ENCODE measurements around the gene IGF2R.

DNA sequence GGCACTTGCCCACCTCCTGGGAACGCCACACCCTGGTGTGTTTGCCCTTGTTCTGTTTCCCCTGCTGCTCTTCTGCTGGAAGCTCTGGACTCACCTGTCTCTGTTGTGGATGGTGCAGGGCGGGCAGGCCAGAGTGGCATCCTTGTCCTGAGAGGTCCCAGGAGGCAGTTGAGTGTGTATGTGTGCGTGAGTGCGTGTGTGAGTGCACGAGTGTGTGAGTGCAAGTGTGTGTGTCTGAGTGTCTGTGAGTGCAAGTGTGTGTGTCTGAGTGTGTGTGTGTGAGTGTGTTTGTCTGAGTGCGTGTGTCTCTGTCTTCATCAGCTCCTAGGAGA, 12.2 kb downstream of the IGF2R start:
- TF ChIP-seq, protein P1, sequence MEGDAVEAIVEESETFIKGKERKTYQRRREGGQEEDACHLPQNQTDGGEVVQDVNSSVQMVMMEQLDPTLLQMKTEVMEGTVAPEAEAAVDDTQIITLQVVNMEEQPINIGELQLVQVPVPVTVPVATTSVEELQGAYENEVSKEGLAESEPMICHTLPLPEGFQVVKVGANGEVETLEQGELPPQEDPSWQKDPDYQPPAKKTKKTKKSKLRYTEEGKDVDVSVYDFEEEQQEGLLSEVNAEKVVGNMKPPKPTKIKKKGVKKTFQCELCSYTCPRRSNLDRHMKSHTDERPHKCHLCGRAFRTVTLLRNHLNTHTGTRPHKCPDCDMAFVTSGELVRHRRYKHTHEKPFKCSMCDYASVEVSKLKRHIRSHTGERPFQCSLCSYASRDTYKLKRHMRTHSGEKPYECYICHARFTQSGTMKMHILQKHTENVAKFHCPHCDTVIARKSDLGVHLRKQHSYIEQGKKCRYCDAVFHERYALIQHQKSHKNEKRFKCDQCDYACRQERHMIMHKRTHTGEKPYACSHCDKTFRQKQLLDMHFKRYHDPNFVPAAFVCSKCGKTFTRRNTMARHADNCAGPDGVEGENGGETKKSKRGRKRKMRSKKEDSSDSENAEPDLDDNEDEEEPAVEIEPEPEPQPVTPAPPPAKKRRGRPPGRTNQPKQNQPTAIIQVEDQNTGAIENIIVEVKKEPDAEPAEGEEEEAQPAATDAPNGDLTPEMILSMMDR (IDR thresholded peaks at IDR 0.05) = no peak
- TF ChIP-seq POLR2AphosphoS5 (IDR thresholded peaks at IDR 0.05) (no peak), POLR2A (IDR thresholded peaks at IDR 0.05) (no peak), EP300 (IDR thresholded peaks at IDR 0.05; ENCODE audit: low read depth) (no peak)
